NCI-H510A (cell line): ENCODE data around the gene C22orf31.

Experiments used
- DNase-seq: peaks from one replicate; lab custom pipeline; 2025; lab: John Stamatoyannopoulos, UW

C22orf31 gene

DNA sequence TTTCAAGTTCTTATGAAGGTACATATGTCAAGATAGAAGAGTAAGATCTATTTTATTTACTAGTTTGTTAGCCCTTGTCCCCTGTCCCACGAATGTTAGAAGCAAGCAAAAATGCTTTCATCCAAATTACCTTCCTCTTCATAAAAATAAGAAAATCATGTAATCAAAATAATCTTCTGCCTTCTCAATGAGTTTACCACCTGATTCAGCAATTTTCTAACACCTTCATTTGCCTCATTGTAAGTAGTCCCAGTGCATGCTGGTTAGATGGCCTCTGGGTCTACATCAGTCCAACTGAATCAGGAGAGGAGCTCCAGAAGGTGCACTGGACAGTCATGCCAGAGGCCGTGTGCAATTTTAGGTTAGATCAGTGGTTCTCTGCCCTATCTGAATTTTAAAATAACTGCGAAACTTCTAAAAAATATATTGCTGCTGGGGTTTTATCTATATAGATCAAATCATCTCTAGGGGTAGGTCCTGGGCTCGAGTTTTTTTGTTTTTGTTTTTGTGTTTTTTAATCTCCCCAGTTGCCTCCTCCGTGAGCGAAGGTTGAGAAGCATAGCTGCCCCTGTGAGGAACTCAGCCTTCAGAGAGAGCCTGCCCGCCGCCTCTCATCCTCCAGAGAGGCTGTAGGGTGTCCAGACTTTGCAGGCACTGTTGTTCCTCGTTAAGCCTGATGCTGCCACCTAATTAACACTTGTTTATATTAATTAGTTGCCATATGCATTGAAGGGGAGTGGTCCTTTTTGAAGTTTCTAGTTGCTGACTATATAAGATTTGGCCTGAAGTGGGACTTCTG lies 32.2 kb downstream of the C22orf31 start:
- no peak for DNase-seq

DNA sequence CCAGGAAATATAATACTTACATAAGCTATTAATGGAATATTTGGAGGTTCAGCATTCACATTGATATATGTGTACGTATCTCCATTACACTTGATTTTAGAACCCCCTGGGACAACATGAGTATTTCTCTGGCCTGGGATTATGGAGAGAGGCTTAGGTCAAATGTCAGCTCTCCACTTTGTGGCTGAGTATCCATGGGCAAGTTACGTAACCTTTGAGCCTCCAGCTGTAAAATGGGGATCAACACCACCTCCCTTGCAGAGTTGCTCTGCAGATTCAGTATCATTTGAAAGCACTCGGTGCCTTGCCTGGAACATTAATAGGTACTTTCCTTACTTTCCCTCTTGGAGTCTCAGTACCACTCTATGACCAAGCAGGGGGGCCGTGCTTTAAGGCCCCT lies 33.2 kb downstream of the C22orf31 start:
- DNase-seq, result no peak

DNA sequence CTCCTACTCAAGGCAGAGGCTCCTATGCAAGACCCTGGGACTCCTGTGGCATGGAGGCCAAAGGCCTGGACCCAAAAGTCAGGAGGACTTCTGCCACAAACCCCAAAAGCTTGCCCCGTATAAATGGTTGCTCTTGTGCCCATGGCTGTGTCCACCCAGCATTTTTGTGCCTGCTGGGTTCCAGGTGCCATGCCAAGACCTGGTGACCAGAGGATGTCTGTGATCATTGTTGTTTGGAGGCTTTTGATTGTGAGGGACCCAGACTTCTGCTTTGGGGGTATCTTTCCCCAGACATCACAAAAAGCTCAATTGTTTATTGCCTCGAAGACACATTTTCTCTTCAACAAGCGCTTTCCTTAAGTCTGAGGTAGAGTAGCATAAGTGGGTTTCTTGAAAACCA lies 35.1 kb downstream of the C22orf31 start:
- no peak for DNase-seq

DNA sequence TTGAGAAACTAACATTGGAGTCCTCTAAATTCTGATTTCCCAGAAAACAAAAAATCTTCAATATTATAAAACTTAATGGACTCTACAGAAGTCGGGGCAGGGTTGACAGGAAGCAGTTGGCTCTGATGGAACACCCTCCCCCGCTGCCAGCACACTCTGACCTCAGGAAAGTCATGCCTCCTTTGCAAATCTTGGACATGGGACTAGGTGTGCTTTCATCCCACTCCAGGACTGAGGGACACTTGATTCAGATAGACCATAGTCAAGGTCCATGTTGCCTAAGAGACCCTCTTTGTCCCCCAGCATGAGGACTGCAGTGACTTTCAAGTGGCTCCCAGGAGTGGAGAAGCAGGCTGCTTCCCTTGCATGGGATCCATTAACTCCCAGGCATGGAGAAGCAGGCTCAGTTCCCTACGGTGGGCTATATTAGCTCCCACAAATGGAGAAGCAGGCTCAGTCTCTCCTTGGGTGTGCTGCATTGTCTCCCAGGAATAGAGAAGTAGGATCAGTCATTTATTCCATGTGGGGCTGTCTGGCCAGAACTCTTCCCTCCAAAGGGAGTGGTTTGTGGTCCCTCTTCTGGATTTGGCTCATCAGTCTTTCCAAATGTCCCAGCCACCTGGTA lies 38.3 kb downstream of the C22orf31 start:
- DNase-seq, result no peak

DNA sequence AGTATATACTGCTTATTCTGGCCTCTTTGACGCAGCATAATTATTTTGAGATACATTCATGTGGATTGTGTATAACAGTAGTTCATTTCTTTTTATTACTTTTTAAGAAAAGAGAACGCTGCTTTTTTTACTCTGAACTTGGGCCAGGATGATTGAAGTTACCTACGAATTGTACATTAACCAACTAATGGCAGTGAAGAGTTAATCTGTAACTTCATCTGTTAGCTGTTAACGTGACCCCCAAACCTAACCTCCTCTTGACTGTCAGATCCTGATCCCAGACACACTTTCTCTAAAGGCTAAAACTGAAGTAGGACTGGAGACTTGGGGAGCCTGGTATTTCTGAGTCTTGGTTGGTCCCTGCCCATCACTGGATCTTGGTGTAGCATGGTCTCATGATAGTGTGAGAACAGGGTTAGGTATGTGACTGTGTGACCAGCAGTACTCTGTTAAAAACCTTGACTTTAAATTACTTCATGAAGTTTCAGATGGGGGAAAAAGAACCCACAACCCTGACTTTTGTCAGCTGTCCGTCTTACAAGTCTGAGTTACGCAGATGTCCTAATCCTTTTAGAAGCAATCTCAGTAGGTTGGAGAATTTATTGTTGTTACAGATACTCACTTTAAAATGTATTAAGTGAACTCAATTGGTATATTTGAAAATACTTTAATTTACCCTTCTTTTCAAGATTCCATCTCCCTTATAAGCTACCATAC lies 39.4 kb downstream of the C22orf31 start:
- DNase-seq, result no peak

DNA sequence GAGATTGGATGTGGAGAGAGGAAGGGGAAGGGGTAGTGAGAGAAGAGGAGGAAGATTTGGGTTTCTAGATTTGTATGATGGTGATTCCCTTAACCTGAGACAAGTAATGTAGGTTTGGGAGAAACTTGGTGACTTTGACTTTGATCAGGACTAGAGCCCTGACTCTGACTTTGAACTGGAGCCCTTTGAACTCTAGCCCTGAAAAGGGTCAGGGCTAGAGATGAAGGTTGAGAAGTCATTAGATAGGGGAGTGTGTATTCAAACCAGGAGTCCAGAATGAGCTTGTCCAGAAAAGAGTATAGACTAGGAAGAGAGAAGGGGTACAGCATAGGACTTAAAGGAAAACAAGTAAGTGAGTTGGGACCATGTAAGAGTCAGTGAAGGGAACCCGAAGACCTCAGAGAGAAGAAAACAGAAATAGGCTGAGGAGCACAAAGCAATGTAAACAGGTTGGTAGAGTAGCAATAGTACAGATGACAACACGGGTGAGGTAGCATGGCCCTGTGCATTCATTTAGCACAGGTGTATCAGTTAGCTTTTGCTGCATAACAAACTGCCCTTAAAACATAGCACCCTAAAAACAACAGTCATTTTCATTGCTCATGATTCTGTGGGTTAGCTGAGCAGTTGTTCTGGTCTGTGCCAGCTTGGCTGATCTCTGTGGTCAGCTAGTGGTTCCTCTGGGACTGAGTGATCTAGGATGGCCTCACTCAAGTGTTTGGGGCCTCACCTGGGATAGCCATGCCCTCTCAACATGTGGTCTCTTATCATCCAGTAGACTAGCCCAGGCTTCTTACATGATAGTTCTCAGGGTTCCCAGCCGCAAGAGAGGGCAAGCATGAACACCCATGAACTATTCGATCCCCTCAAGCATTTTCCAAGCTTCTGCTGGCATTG lies 43.1 kb downstream of the C22orf31 start:
- DNase-seq, result no peak

DNA sequence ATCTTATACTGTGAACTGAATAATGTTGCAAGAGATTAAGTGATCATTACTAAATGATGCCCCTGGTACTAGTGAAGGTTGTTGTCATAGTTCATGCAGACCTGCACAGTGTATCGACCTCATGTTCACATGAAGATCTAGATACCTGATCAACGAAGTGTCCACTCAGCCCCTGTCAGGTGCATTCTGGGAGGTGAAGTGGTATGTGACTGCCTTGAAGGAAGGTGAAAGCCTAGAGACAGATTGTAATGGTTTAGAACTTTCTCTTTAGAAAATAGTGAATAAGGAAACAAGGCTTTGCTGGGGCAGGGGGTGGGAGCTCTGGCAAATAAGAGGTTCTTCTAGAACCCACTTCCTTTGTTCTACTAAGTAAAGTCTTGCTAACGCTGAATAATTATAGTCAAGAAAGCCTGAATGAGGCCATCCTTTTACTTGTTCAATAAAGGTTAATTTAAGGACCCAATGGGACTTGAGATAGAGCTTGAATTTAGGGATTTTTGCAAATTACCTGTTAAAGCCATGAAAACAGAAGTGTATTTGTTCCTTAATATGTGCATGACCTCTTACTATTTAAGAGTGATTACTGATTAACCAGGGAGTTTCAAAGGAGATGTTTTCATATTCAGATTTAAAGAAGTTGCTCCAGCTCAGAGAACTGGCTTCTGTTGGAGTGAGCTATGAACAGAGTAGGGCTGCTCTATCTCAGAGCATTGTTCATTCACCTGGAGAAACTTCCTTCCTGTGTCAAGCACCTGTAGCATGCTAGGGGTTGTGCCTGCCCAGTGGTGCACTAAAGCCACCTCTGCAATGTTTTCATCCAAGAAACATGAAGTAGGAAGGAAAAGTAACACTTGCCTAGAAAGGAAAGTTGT lies 45.3 kb downstream of the C22orf31 start:
- DNase-seq, result no peak

DNA sequence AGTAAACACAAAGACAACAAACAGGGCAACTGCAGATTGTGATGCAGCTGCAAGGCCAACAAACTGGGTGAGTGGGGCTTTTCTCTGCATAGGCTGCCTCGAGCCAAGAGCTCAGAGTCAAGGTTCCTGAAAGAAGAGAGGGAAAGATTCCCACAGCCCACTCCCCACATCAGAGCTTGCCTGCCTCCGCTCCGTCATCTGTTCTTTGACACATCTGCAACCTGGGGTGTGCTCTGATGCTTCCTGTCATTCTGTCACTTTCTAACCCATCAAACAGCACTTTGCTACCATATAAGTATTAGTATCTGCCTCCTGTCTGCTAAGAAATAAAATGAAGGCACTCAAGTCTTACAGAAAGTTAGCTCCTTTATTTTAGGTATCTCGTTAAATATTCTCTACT lies 46.9 kb downstream of the C22orf31 start:
- DNase-seq, result no peak

DNA sequence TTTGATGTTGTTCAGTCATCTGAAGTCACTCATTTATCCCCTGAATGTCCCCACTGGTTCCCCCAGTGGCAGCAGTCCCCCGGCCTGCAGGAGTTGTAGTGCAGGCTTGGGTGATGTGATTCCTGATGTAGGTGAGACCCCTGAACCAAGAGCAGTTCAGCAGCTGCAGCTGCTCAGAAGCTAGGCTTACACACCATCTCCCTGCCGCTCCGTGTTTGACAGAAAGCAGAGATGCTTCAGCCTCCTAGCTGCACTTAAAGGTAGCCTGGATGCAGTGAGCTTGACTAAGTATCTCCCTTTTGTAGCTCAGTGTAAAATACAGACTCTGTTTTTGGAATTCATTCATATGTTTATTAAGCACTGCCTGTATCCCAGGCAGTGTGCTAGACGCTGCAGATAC lies 47.3 kb downstream of the C22orf31 start:
- no peak for DNase-seq

DNA sequence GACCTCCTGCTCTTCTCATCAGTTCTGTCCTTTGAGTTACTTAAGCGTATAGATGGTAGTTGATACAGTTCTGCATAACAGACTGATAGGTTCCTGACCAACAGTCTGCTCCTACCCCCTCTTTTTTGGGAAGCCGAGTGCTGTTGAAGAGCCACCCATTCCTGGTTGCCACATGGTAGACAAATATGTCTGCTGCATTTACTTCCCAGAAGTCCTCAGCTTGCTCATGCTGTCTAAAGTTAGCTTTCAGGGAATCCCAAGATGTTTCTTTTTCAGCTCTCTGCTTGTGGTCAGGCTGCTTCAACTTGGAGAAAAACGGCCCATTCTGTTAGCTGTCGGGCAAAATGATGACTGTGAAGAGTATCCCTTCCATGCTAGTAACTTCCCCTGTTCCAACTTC lies 48.7 kb downstream of the C22orf31 start:
- no peak for DNase-seq

DNA sequence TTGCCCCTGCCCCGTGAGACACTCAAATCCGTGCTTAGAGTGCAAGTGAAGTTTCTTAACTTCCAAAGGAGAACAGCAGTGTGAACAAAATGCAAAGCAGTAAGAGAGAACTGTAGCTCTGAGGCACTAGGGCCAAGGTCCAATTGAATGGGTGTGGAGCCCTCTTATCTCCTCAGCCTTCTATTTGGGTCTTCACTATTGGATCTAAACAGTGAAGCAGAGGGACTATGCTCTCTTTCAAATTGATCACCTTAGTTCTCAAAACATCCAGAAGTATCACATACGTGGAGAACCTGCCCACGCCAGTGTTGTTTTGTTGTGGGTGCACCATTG lies 49.6 kb downstream of the C22orf31 start:
- no peak for DNase-seq

DNA sequence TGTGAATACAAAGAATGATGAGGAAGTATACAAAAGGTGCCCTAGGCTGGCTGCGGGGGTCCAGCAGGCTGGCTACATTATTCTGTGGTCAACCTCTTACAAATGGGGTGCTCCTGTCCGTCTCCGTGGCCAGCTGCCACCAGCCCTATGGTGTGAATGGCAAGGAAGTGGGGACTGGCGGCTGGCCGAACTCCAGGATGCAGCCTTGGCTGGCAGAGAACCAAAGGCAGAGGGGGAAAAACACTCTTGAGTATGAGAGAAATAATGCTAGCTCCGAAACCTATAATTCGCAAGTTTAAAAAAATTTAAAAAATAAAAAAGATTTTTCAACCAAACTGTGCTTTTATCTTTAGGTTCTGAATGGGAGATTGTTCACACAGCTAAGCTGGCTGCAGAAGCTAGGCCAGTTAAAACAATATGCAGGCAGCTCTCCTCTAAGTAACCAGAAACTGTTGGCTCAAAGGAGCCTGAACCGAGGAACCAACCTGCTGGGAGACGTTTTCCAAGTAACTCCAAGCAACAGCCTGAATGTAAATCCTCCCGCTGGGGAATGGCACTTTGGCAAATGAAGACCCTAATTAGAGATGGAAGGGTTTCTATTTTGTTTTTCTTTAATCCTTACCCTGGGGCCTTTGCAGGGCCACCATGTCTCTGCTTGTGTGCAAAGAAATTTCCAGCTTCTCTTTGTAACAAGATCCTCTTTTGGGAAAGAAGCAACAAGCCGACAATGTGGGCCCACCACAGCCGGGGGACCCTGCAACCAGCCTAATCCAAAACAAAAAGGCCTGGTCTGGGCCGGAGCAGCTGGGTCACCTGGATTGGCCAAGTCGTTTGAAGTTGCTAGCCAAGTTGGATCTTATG lies 50.2 kb downstream of the C22orf31 start:
- DNase-seq, result no peak

DNA sequence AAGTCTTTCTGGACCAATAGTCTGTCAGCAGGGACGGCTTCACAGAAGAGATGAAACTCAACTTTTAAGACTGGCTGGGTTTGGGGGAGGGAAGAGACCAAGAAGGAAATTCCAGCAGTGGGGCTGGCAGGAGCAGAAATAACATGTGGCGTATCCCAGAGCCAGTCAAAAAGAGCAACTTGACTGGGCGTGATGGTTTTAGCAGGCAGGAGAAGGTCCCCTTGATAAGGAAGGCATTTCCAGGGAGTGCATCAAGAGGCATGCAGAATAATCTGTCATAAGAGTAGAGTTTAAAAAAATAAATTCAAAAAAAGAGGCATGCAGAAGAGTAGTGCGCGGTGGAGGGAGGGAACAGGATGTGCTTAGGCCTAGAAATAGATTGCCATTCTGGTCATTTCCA lies 52.5 kb downstream of the C22orf31 start:
- DNase-seq, result no peak
